ENCODE measurements around the gene WNT16. TPM values are rescaled to one million over a fixed set of nuclear protein-coding genes. Genes with fewer than 3 reads are reported as not detected.

The WNT16 gene
- total RNA-seq, 1 donor from 2014 or later, result 0.05 TPM

- no peak for DNase-seq (ENCODE audit: low read depth)
Measured at GRCh38 chr7:121342631-121343030, 13.8 kb downstream of the WNT16 start.

GRCh38 chr7:121343302-121343701 lies 14.5 kb downstream of the WNT16 start:
- no peak for DNase-seq (ENCODE audit: low read depth)

GRCh38 chr7:121344093-121344492 lies 15.3 kb downstream of the WNT16 start:
- DNase-seq (ENCODE audit: low read depth), result no peak

GRCh38 chr7:121344497-121344896 lies 15.7 kb downstream of the WNT16 start:
- no peak for DNase-seq (ENCODE audit: low read depth)

GRCh38 chr7:121351682-121352081 lies 22.9 kb downstream of the WNT16 start:
- no peak for DNase-seq (ENCODE audit: low read depth)

- DNase-seq (ENCODE audit: low read depth), result no peak
Measured at GRCh38 chr7:121352323-121352722, 23.5 kb downstream of the WNT16 start.

GRCh38 chr7:121355574-121355973 lies 26.8 kb downstream of the WNT16 start:
- peak; percentile 36 for DNase-seq (ENCODE audit: low read depth)

GRCh38 chr7:121360564-121360963 lies 31.8 kb downstream of the WNT16 start:
- DNase-seq (ENCODE audit: low read depth), result no peak

GRCh38 chr7:121366852-121367431 lies 38.1 kb downstream of the WNT16 start:
- peak; percentile 59 for DNase-seq (ENCODE audit: low read depth)

- peak; percentile 59 for DNase-seq (ENCODE audit: low read depth)
Measured at GRCh38 chr7:121369462-121369861, 40.7 kb downstream of the WNT16 start.

GRCh38 chr7:121371367-121371766 lies 42.6 kb downstream of the WNT16 start:
- DNase-seq (ENCODE audit: low read depth), result peak; percentile 17

GRCh38 chr7:121371883-121372282 lies 43.1 kb downstream of the WNT16 start:
- no peak for DNase-seq (ENCODE audit: low read depth)

- DNase-seq (ENCODE audit: low read depth), result peak; percentile 77
Measured at GRCh38 chr7:121372376-121373010, 43.7 kb downstream of the WNT16 start.

GRCh38 chr7:121373177-121373576 lies 44.4 kb downstream of the WNT16 start:
- no peak for DNase-seq (ENCODE audit: low read depth)

- DNase-seq (ENCODE audit: low read depth), result no peak
Measured at GRCh38 chr7:121376979-121377378, 48.2 kb downstream of the WNT16 start.

GRCh38 chr7:121379930-121380329 lies 51.1 kb downstream of the WNT16 start:
- no peak for DNase-seq (ENCODE audit: low read depth)

- no peak for DNase-seq (ENCODE audit: low read depth)
Measured at GRCh38 chr7:121382473-121382872, 53.7 kb downstream of the WNT16 start.

- DNase-seq (ENCODE audit: low read depth), result no peak
Measured at GRCh38 chr7:121383235-121383910, 54.6 kb downstream of the WNT16 start.

GRCh38 chr7:121384265-121384664 lies 55.5 kb downstream of the WNT16 start:
- DNase-seq (ENCODE audit: low read depth), result no peak

- DNase-seq (ENCODE audit: low read depth), result no peak
Measured at GRCh38 chr7:121385056-121385799, 56.4 kb downstream of the WNT16 start.

- peak; percentile 81 for DNase-seq (ENCODE audit: low read depth)
Measured at GRCh38 chr7:121385800-121386179, 57.0 kb downstream of the WNT16 start.

GRCh38 chr7:121388950-121389349 lies 60.1 kb downstream of the WNT16 start:
- DNase-seq (ENCODE audit: low read depth), result no peak

Data from myocyte (in vitro differentiated cells).